PC-9 (cell line): ENCODE results near the gene MCEMP1. TPM values are rescaled to one million over a fixed set of nuclear protein-coding genes. Genes with fewer than 3 reads are reported as not detected.

Experiments
- Bru-seq: library from RNA; stranded (reverse); fragments of 400-500 nt; gene quantifications from one replicate; lab custom pipeline; 2021; lab: Mats Ljungman, UMichigan
- BruChase-seq, 2 experiments: library from RNA; stranded (reverse); fragments of 400-500 nt; gene quantifications; one replicate each; lab custom pipeline; 2021; lab: Mats Ljungman, UMichigan
- BruUV-seq: library from RNA; stranded (reverse); fragments of 400-500 nt; replicated peaks from 2 replicates; lab custom pipeline; 2021; lab: Mats Ljungman, UMichigan
- CTCF ChIA-PET: fragments of 300-600 bp; sonication (Branson Sonifier 250); formaldehyde crosslinking; loops from one replicate; lab custom pipeline; 2022; ENCODE audit warnings: antibody characterized with exemption; lab: Charles Lee
- POLR2A ChIA-PET: fragments of 300-600 bp; sonication (Branson Sonifier 250); formaldehyde crosslinking; loops from one replicate; lab custom pipeline; 2022; ENCODE audit warnings: antibody characterized with exemption; ENCODE audit not compliant: unreplicated experiment; lab: Charles Lee
- DNase-seq, 2 experiments: peaks; one replicate each; pipeline versions ENCODE4 v3.0.0 to v3.0.0-alpha.2; 2015 to 2022; ENCODE audit warnings: mixed read lengths in 1 of 2
- H2AFZ ChIP-seq: fragments of 200-600 bp; sonication (generic); 2 replicates; pipeline ENCODE4 v1.8.1; 2017; ENCODE audit warnings: antibody characterized with exemption
- H3F3A ChIP-seq: fragments of 200-600 bp; sonication (generic); 2 replicates; pipeline ENCODE4 v1.8.1; 2017; ENCODE audit warnings: antibody characterized with exemption, mild to moderate bottlenecking, low read depth; ENCODE audit not compliant: insufficient read depth
- H3K27ac ChIP-seq: fragments of 200-600 bp; sonication (generic); 2 replicates; pipeline ENCODE4 v1.6.1; 2016; ENCODE audit warnings: mixed run types
- H3K27me3 ChIP-seq: fragments of 200-600 bp; sonication (generic); 2 replicates; pipeline ENCODE4 v1.6.1; 2016; ENCODE audit warnings: low read depth, mixed run types; ENCODE audit not compliant: insufficient read depth
- H3K36me3 ChIP-seq: fragments of 200-600 bp; sonication (generic); 2 replicates; pipeline ENCODE4 v1.6.1; 2016; ENCODE audit warnings: low read depth, mixed run types
- H3K4me1 ChIP-seq: fragments of 200-600 bp; sonication (generic); replicated peaks from 2 replicates; pipeline ENCODE4 v1.6.1; 2016; ENCODE audit warnings: mixed run types; ENCODE audit not compliant: insufficient read depth
- H3K4me2 ChIP-seq: fragments of 200-600 bp; sonication (generic); 2 replicates; pipeline ENCODE4 v1.6.1; 2017; ENCODE audit warnings: mixed run types
- H3K4me3 ChIP-seq: fragments of 200-600 bp; sonication (generic); 2 replicates; pipeline ENCODE4 v1.6.1; 2016; ENCODE audit warnings: mixed run types
- H3K79me2 ChIP-seq: fragments of 200-600 bp; sonication (generic); 2 replicates; pipeline ENCODE4 v1.6.1; 2017; ENCODE audit warnings: low read depth, mixed run types
- H3K9me2 ChIP-seq: fragments of 200-600 bp; sonication (generic); 2 replicates; pipeline ENCODE4 v1.8.1; 2017; ENCODE audit warnings: mild to moderate bottlenecking; ENCODE audit not compliant: insufficient read depth
- H3K9me3 ChIP-seq: fragments of 200-600 bp; sonication (generic); 2 replicates; pipeline ENCODE4 v1.8.1; 2016; ENCODE audit warnings: low read depth; ENCODE audit not compliant: insufficient read depth
- H4K20me1 ChIP-seq: fragments of 200-600 bp; sonication (generic); 2 replicates; pipeline ENCODE4 v1.8.1; 2017; ENCODE audit not compliant: insufficient read depth
- CTCF ChIP-seq: fragments of 200-600 bp; sonication (generic); conservative IDR thresholded peaks from 2 replicates; pipeline ENCODE4 v1.6.1; 2017; ENCODE audit warnings: mixed run types, antibody characterized with exemption, mild to moderate bottlenecking, moderate library complexity
- EZH2 ChIP-seq: fragments of 200-600 bp; sonication (generic); IDR thresholded peaks from 2 replicates; pipeline ENCODE4 v1.8.0; 2017; ENCODE audit warnings: antibody characterized with exemption, low read depth
- intact Hi-C: fragments of 100-400 bp; cut with micrococcal nuclease; formaldehyde crosslinking; loops from one replicate; pipeline ENCODE4 v1.10.0; 2022; ENCODE audit not compliant: unreplicated experiment
- long read RNA-seq: library from polyadenylated mRNA; stranded (forward); transcript quantifications from one replicate; pipeline ENCODE4 v2.0.0, GENCODE V29; 2022
- total RNA-seq: library from RNA; stranded (reverse); gene quantifications from 2 replicates; pipeline ENCODE4 v1.2.3, GENCODE V29; 2021

MCEMP1 gene
- total RNA-seq: not detected in 2 replicates
- not detected for Bru-seq, nascent RNA
- not detected for BruChase-seq, experiment 1, labeled RNA remaining after a 2-hour chase
- not detected for BruChase-seq, experiment 2, labeled RNA remaining after a 6-hour chase
- long read RNA-seq, partial matches to known transcripts: 0 of 1 reads
- long read RNA-seq, other reads (novel, unspliced or antisense): 0 of 1 reads

GRCh38 chr19:7676854-7677253, at the start of gene MCEMP1:
Gene MCEMP1 (plus strand): TSS chr19:7677090. CDS start chr19:7677121, 31 bp downstream.
- H3F3A ChIP-seq: peaks cover 7% of the 10 kb centered on the region; the same call in 1 of the 2 replicates
- H3K36me3 ChIP-seq: no peaks in the 10 kb centered on the region
- no peak within 1 kb of the TSS for H2AFZ ChIP-seq
- intact Hi-C loops: loop anchor here (10.0 kb wide), 2 partner anchors 248 to 322 kb away; partner anchors contain the start of genes CTXN1 and SNAPC2
- H3K9me3 ChIP-seq: 0 out of 2 replicates have a peak, but pooled peaks cover 3% of the 10 kb centered on the region
- POLR2A ChIA-PET: no interaction called here
- BruUV-seq: no TSS peak
- no peak within 1 kb of the TSS for H3K4me3 ChIP-seq
- H3K4me2 ChIP-seq: peak within 1 kb of the TSS; percentile 51
- peaks cover 11% of the 10 kb centered on the region for H3K79me2 ChIP-seq
- TF ChIP-seq CTCF: no peak
- H4K20me1 ChIP-seq: no peaks in the 10 kb centered on the region
- H3K27ac ChIP-seq: no peak within 1 kb of the TSS
- H3K27me3 ChIP-seq: peaks cover 52% of the 10 kb centered on the region
- CTCF ChIA-PET: no interaction called here
- no peaks in the 10 kb centered on the region for H3K9me2 ChIP-seq
- H3K4me1 ChIP-seq: peaks cover 16% of the 10 kb centered on the region; the same call in 1 of the 2 replicates
- no peak for DNase-seq

GRCh38 chr19:7627166-7627565, 49.7 kb upstream of the MCEMP1 start:
- TF ChIP-seq EZH2: no peak
- TF ChIP-seq CTCF: no peak
- ChIA-PET POLR2A (interaction anchor here (0.5 kb wide), 1 partner anchor 17 kb away, joined by 4 read pairs; no protein-coding TSS in a partner anchor), CTCF (no interaction called here)
- Histone ChIP-seq H3K4me3 (no peak overlapping the region), H3K4me2 (no peak overlapping the region), H4K20me1 (0 out of 2 replicates have a peak, but pooled peaks cover 10% of the 10 kb centered on the region), H3K9me3 (no peaks in the 10 kb centered on the region), H2AFZ (no peak overlapping the region), H3F3A (no peaks in the 10 kb centered on the region), H3K9me2 (no peaks in the 10 kb centered on the region), H3K27ac (no peak overlapping the region), H3K4me1 (peaks cover 18% of the 10 kb centered on the region), H3K79me2 (peaks cover 62% of the 10 kb centered on the region), H3K27me3 (no peaks in the 10 kb centered on the region), H3K36me3 (peaks cover 4% of the 10 kb centered on the region; the same call in 1 of the 2 replicates)
- intact Hi-C loops: no loop called here
- BruUV-seq: no TSS peak
- DNase-seq: no peak

- H3K27me3 ChIP-seq: no peaks in the 10 kb centered on the region
- no peak for TF ChIP-seq EZH2
- no peak for TF ChIP-seq CTCF
- H3K9me3 ChIP-seq: no peaks in the 10 kb centered on the region
- intact Hi-C loops: loop anchor here (1.0 kb wide), 1 partner anchor 9 kb away; no protein-coding TSS in a partner anchor
- ChIA-PET CTCF (interaction anchor here (1.0 to 1.6 kb wide), 2 partner anchors 24 to 60 kb away, joined by 6 to 11 read pairs; no protein-coding TSS in a partner anchor), POLR2A (interaction anchor here (0.6 to 1.0 kb wide), 2 partner anchors 9 to 292 kb away, joined by 4 to 8 read pairs; partner anchors contain the start of gene SNAPC2)
- no peaks in the 10 kb centered on the region for H3K9me2 ChIP-seq
- H2AFZ ChIP-seq: peak overlapping the region; percentile 70
- DNase-seq: no peak
- peak overlapping the region; percentile 100 for H3K4me2 ChIP-seq
- no peaks in the 10 kb centered on the region for H3K36me3 ChIP-seq
- BruUV-seq: TSS peak; percentile 79
- no peaks in the 10 kb centered on the region for H3F3A ChIP-seq
- peaks cover 18% of the 10 kb centered on the region for H3K4me1 ChIP-seq
- H3K4me3 ChIP-seq: peak overlapping the region; percentile 92
- peaks cover 63% of the 10 kb centered on the region for H3K79me2 ChIP-seq
- H4K20me1 ChIP-seq: 0 out of 2 replicates have a peak, but pooled peaks cover 10% of the 10 kb centered on the region
- 0 out of 2 replicates have a peak overlapping the region, but pooled peaks have one; percentile 4 for H3K27ac ChIP-seq
Measured at GRCh38 chr19:7628589-7629311, 48.1 kb upstream of the MCEMP1 start.
